Suprapubic skin (tissue), 4 donors: ENCODE measurements around the gene REXO1. TPM values are rescaled to one million over a fixed set of nuclear protein-coding genes. Genes with fewer than 3 reads are reported as not detected.

ENCODE experiments used
- DNase-seq, 2 donors: peaks; one replicate each; pipeline ENCODE4 v3.0.0-alpha.2; 2019; ENCODE audit warnings: low spot score in 2 of 2
- H3K27ac ChIP-seq: fragments of 200-600 bp; sonication (generic); one replicate; pipeline ENCODE4 v1.5.1; 2019
- H3K27me3 ChIP-seq: fragments of 200-600 bp; sonication (generic); one replicate; pipeline ENCODE4 v1.5.1; 2019
- H3K36me3 ChIP-seq: fragments of 200-600 bp; sonication (generic); one replicate; pipeline ENCODE4 v1.5.1; 2019
- H3K4me1 ChIP-seq: fragments of 200-600 bp; sonication (generic); one replicate; pipeline ENCODE4 v1.5.1; 2019
- H3K4me3 ChIP-seq: fragments of 200-600 bp; sonication (generic); one replicate; pipeline ENCODE4 v1.5.1; 2019; ENCODE audit warnings: mild to moderate bottlenecking
- H3K9me3 ChIP-seq: fragments of 200-600 bp; sonication (generic); one replicate; pipeline ENCODE4 v1.5.1; 2019
- CTCF ChIP-seq, 2 donors: fragments of 200-600 bp in 1 of 2; fragments of 450-650 bp in 1 of 2; sonication (generic) in 1 of 2; IDR thresholded peaks; one replicate each; pipeline ENCODE4 v1.5.1; 2016 to 2019; ENCODE audit warnings: antibody characterized with exemption in 2 of 2, mild to moderate bottlenecking in 1 of 2, moderate library complexity in 1 of 2
- EP300 ChIP-seq: sonication (generic); formaldehyde crosslinking; IDR thresholded peaks from one replicate; pipeline ENCODE4 v1.6.1; 2017; ENCODE audit warnings: antibody characterized with exemption
- POLR2A ChIP-seq, 2 donors: fragments of 450-650 bp; IDR thresholded peaks; one replicate each; pipeline ENCODE4 v1.6.1; 2017; ENCODE audit warnings: antibody characterized with exemption in 2 of 2, mild to moderate bottlenecking in 2 of 2, moderate library complexity in 2 of 2
- POLR2AphosphoS5 ChIP-seq, 3 donors: sonication (generic); formaldehyde crosslinking; IDR thresholded peaks; one replicate each; pipeline ENCODE4 v1.6.1; 2017; ENCODE audit warnings: antibody characterized with exemption in 3 of 3
- WGBS: methylation state at CpG from one replicate; pipeline ENCODE4 v1.1.5; 2018; 5-methylcytosine and 5-hydroxymethylcytosine counted together
- total RNA-seq, 4 donors: library from RNA; depleted of rRNA; stranded (reverse); fragments of >200 nt; gene quantifications; one replicate each; pipeline ENCODE4 v1.1.0, GENCODE V29; 2016

The REXO1 gene
- total RNA-seq, 4 donors from 2014 or later, result 31.8 to 63.1 (median 38.3) TPM

- Histone ChIP-seq H3K4me3 (no peak overlapping the region), H3K27ac (no peak overlapping the region), H3K4me1 (peaks cover 44% of the 10 kb centered on the region), H3K27me3 (no peaks in the 10 kb centered on the region), H3K36me3 (peaks cover 3% of the 10 kb centered on the region), H3K9me3 (no peaks in the 10 kb centered on the region)
- TF ChIP-seq POLR2AphosphoS5 (IDR thresholded peaks at IDR 0.05) (no peak), EP300 (no peak), CTCF (IDR thresholded peaks at IDR 0.05) (no peak), POLR2A (IDR thresholded peaks at IDR 0.05) (no peak)
- 93% methylated on average over 8 of the region's 13 CpGs for WGBS
- DNase-seq, result no peak
Measured at GRCh38 chr19:1871630-1872029, 23.3 kb upstream of the REXO1 start.

GRCh38 chr19:1871140-1871597 lies 22.9 kb upstream of the REXO1 start:
- Histone ChIP-seq H3K9me3 (no peaks in the 10 kb centered on the region), H3K4me1 (peaks cover 40% of the 10 kb centered on the region), H3K4me3 (no peak overlapping the region), H3K36me3 (peaks cover 3% of the 10 kb centered on the region), H3K27me3 (no peaks in the 10 kb centered on the region), H3K27ac (no peak overlapping the region)
- 88% methylated on average over 11 of the region's 15 CpGs for WGBS
- TF ChIP-seq POLR2AphosphoS5 (IDR thresholded peaks at IDR 0.05), result no peak
- no peak for TF ChIP-seq CTCF (IDR thresholded peaks at IDR 0.05)
- no peak for TF ChIP-seq EP300
- TF ChIP-seq POLR2A (IDR thresholded peaks at IDR 0.05), result no peak
- no peak for DNase-seq

GRCh38 chr19:1868971-1869370 lies 20.7 kb upstream of the REXO1 start:
- peaks cover 3% of the 10 kb centered on the region for H3K36me3 ChIP-seq
- no peaks in the 10 kb centered on the region for H3K27me3 ChIP-seq
- H3K4me1 ChIP-seq, result peaks cover 38% of the 10 kb centered on the region
- no peak overlapping the region for H3K27ac ChIP-seq
- no peaks in the 10 kb centered on the region for H3K9me3 ChIP-seq
- TF ChIP-seq CTCF (IDR thresholded peaks at IDR 0.05) (no peak), POLR2AphosphoS5 (IDR thresholded peaks at IDR 0.05) (no peak)
- H3K4me3 ChIP-seq, result no peak overlapping the region
- 83% methylated on average over 7 of the region's 7 CpGs for WGBS
- no peak for DNase-seq

GRCh38 chr19:1867349-1867724 lies 19.1 kb upstream of the REXO1 start:
- no peak for TF ChIP-seq POLR2AphosphoS5 (IDR thresholded peaks at IDR 0.05)
- no peak for TF ChIP-seq CTCF (IDR thresholded peaks at IDR 0.05)
- TF ChIP-seq EP300, result no peak
- no peak for TF ChIP-seq POLR2A (IDR thresholded peaks at IDR 0.05)
- Histone ChIP-seq H3K27me3 (no peaks in the 10 kb centered on the region), H3K4me1 (peaks cover 23% of the 10 kb centered on the region), H3K36me3 (peaks cover 3% of the 10 kb centered on the region), H3K4me3 (no peak overlapping the region), H3K9me3 (no peaks in the 10 kb centered on the region), H3K27ac (no peak overlapping the region)
- 88% methylated on average over 9 of the region's 9 CpGs for WGBS
- no peak for DNase-seq

GRCh38 chr19:1866693-1867348 lies 18.5 kb upstream of the REXO1 start:
- Histone ChIP-seq H3K27me3 (no peaks in the 10 kb centered on the region), H3K36me3 (peaks cover 2% of the 10 kb centered on the region), H3K4me1 (peaks cover 24% of the 10 kb centered on the region), H3K9me3 (no peaks in the 10 kb centered on the region), H3K4me3 (no peak overlapping the region), H3K27ac (no peak overlapping the region)
- DNase-seq, result no peak
- 92% methylated on average over 7 of the region's 8 CpGs for WGBS
- TF ChIP-seq CTCF (IDR thresholded peaks at IDR 0.05) (no peak), POLR2A (IDR thresholded peaks at IDR 0.05) (no peak), EP300 (no peak), POLR2AphosphoS5 (IDR thresholded peaks at IDR 0.05) (no peak)
